ES-I3 (cell line): ENCODE measurements around the gene ASB11.

Experiments
- H3K36me3 ChIP-seq: 2 replicates; pipeline ENCODE4 v1.6.1; 2013; ENCODE audit warnings: mild to moderate bottlenecking, low read length, control low read depth, moderate library complexity; ENCODE audit not compliant: insufficient read depth
- H3K4me1 ChIP-seq: 2 replicates; pipeline ENCODE4 v1.6.1; 2013; ENCODE audit warnings: mild to moderate bottlenecking, control low read depth, low read length; ENCODE audit not compliant: insufficient read depth
- H3K9ac ChIP-seq: 2 replicates; pipeline ENCODE4 v1.6.1; 2013; ENCODE audit warnings: low read depth, mild to moderate bottlenecking, low read length, moderate library complexity
- H3K9me3 ChIP-seq: 2 replicates; pipeline ENCODE4 v1.6.1; 2013; ENCODE audit warnings: mild to moderate bottlenecking, low read length, moderate library complexity; ENCODE audit not compliant: control insufficient read depth, insufficient read depth

ASB11 gene

DNA sequence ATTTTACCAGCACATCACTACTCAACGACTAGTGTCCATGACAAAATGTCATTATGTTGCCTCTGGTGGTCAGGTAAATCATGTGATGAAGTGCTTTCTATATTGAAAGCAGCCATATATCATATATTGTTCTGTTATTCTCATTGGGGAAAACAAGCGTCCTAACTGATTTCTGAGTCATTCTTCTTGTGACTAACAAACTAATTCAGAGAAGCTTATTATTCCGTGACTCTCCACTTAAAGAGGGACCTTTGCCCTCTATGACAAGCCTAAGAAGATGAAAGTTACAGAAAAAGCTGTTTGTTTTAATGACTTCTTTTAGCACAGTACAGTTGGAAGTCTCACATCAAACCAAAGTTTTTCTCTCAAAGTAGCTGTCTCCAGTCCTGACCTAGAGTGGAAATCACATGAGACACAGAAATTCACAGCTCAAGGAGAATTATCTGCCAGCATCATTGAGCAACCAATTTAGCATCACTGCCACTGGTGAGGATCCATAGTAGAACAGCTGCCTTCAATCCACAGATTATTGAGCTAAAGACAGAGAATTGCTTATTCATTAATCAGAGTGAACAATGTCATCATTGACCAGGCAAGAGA is 81.9 kb downstream of the ASB11 start:
- Histone ChIP-seq H3K4me1 (no peaks in the 10 kb centered on the region), H3K9me3 (no peaks in the 10 kb centered on the region), H3K36me3 (no peaks in the 10 kb centered on the region), H3K9ac (no peak overlapping the region)
